HepG2 (cell line): ENCODE results near the gene DUSP16. TPM values are rescaled to one million over a fixed set of nuclear protein-coding genes. Genes with fewer than 3 reads are reported as not detected.

Experiments
- AGO1 ChIP-seq: fragments of 200-400 bp; formaldehyde crosslinking; IDR thresholded peaks from 2 replicates; pipeline ENCODE4 v1.6.1; 2017; ENCODE audit warnings: mild to moderate bottlenecking, low read depth, low read length, moderate library complexity; ENCODE audit not compliant: poor library complexity, severe bottlenecking
- FOXP1 ChIP-seq, 2 experiments: fragments of 450-650 bp in 1 of 2; IDR thresholded peaks; 2 replicates each; pipeline ENCODE4 v1.6.1; 2017 to 2018; ENCODE audit warnings: antibody characterized with exemption in 1 of 2
- GTF3A ChIP-seq: sonication (generic); formaldehyde crosslinking; conservative IDR thresholded peaks from 2 replicates; pipeline ENCODE4 v1.4.0; 2020; ENCODE audit warnings: mild to moderate bottlenecking, missing genetic modification reagents
- MEF2D ChIP-seq: sonication (generic); formaldehyde crosslinking; IDR thresholded peaks from 2 replicates; pipeline ENCODE4 v1.5.1; 2020; ENCODE audit warnings: mild to moderate bottlenecking, missing genetic modification reagents
- NRL ChIP-seq: sonication (generic); formaldehyde crosslinking; IDR thresholded peaks from 2 replicates; pipeline ENCODE4 v1.5.0; 2020; ENCODE audit warnings: missing genetic modification reagents, mild to moderate bottlenecking, moderate library complexity, borderline replicate concordance
- PCBP2 ChIP-seq: fragments of 200-400 bp; formaldehyde crosslinking; optimal IDR thresholded peaks from 2 replicates; pipeline ENCODE3; 2018; ENCODE audit warnings: low read length, low read depth; ENCODE audit not compliant: poor library complexity, severe bottlenecking
- POLR2A ChIP-seq, 2 experiments: IDR thresholded peaks; 2 replicates each; pipeline ENCODE4 v1.6.1; 2011; ENCODE audit warnings: low read depth in 2 of 2, low read length in 2 of 2, mild to moderate bottlenecking in 1 of 2, moderate library complexity in 1 of 2; ENCODE audit not compliant: insufficient read depth in 1 of 2
- POLR2AphosphoS5 ChIP-seq: IDR thresholded peaks from 2 replicates; pipeline ENCODE4 v1.6.1; 2012; ENCODE audit warnings: low read depth, low read length
- RAD51 ChIP-seq: fragments of 450-650 bp; IDR thresholded peaks from 2 replicates; pipeline ENCODE4 v1.6.1; 2016; ENCODE audit warnings: borderline replicate concordance
- SOX6 ChIP-seq, 2 experiments: fragments of 450-650 bp in 1 of 2; sonication (generic) in 1 of 2; formaldehyde crosslinking in 1 of 2; IDR thresholded peaks; 2 replicates each; pipeline versions ENCODE4 v1.4.0 to v1.6.1; 2017 to 2020; ENCODE audit warnings: antibody characterized with exemption in 1 of 2, mild to moderate bottlenecking in 1 of 2, missing genetic modification reagents in 1 of 2
- TBL1XR1 ChIP-seq: fragments of 150-350 bp; IDR thresholded peaks from 2 replicates; pipeline ENCODE4 v1.6.1; 2014; ENCODE audit warnings: borderline replicate concordance, low read length; ENCODE audit not compliant: partially characterized antibody
- TBX2 ChIP-seq: sonication (generic); formaldehyde crosslinking; IDR thresholded peaks from 2 replicates; pipeline ENCODE4 v1.5.0; 2020; ENCODE audit warnings: missing genetic modification reagents, mild to moderate bottlenecking, borderline replicate concordance
- ZNF367 ChIP-seq: sonication (generic); formaldehyde crosslinking; IDR thresholded peaks from 2 replicates; pipeline ENCODE4 v1.4.0; 2020; ENCODE audit warnings: missing genetic modification reagents, borderline replicate concordance
- polyA plus RNA-seq, 8 experiments: library from polyadenylated mRNA; depleted of rRNA in 3 of 8; stranded (reverse) in 7 of 8; unstranded in 1 of 8; fragments of >200 nt; fragmentation: Illumina TruSeq in 4 of 8; extraction: Trizol in 4 of 8; gene quantifications; 2 replicates each; pipeline versions ENCODE4 v1.2.1 to v1.2.3, GENCODE V29; 2011 to 2016; ENCODE audit warnings: low read depth in 4 of 8, missing spikeins in 1 of 8, mixed read lengths in 1 of 8; ENCODE audit not compliant: insufficient read depth in 1 of 8
- total RNA-seq, 5 experiments: library from RNA; depleted of rRNA; stranded (reverse); fragments of >200 nt; fragmentation: Illumina TruSeq; extraction: Trizol; gene quantifications; 2 replicates each; pipeline ENCODE4 v1.2.3, GENCODE V29; 2016; ENCODE audit warnings: low read depth in 1 of 5
- TF ChIP-seq, protein P1 (sequence below), 2 experiments: sonication (generic) in 1 of 2; formaldehyde crosslinking in 1 of 2; IDR thresholded peaks; 2 replicates each; pipeline versions ENCODE4 v1.5.1 to v1.6.1; 2011 to 2020; ENCODE audit warnings: borderline replicate concordance in 1 of 2, low read depth in 1 of 2, low read length in 1 of 2, mild to moderate bottlenecking in 1 of 2, missing genetic modification reagents in 1 of 2, moderate library complexity in 1 of 2
- TF ChIP-seq, protein P2 (sequence below): sonication (generic); formaldehyde crosslinking; IDR thresholded peaks from 2 replicates; pipeline ENCODE4 v1.5.1; 2020; ENCODE audit warnings: missing genetic modification reagents, mild to moderate bottlenecking, borderline replicate concordance
- TF ChIP-seq, protein P3 (sequence below): sonication (generic); formaldehyde crosslinking; IDR thresholded peaks from 2 replicates; pipeline ENCODE4 v1.5.1; 2020; ENCODE audit warnings: missing genetic modification reagents, mild to moderate bottlenecking, borderline replicate concordance
- TF ChIP-seq, protein P4 (sequence below): sonication (generic); formaldehyde crosslinking; conservative IDR thresholded peaks from 2 replicates; pipeline ENCODE4 v1.4.0; 2020; ENCODE audit warnings: missing genetic modification reagents

DUSP16 gene
- total and polyA plus RNA-seq, 2 of the 13 experiments (the other 11 are each of a cell fraction or from before 2014, with no cell fraction given), result 45.7 to 46.6 TPM

DNA sequence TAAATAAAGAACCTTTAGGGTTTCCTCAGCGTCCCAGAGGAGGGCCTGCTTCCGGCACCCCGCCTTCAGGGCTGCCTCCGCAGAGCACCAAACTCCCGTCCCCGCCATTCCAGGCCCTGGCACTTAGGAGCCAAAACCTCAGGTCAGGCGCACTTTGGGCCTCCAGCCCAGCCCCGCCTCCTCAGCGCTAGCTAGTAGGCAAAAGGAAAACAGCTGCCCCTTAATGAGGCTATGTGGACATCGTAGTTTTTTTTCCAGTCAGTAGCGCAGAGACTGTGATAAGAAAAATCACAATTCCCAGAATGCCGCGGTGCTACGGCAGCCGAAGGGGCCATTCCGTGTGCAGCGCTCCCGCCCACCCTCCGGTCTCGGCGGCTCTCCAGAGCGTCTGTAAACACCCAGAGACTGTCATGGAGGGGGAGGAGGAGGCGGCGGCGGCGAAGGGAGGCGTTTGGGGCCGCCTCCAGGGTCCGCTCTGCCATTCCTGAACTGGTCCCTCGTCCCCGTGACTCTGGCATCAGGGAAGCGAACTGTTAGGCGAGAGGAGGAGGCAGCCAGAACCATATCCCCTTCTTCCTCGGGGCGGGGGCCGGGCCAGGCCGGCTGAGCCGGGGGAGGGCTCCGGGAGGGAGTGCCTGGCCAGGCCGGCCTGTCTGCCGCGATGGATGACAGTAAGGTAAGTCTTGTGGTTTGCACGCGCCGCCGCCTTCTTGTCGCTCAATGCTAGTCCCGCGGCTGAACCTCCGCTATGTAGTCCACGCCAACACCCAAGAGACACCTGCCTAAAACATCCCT, 49.0 kb upstream of the DUSP16 start, which contains the start of gene CREBL2 (continued):
- TF ChIP-seq, protein P1, sequence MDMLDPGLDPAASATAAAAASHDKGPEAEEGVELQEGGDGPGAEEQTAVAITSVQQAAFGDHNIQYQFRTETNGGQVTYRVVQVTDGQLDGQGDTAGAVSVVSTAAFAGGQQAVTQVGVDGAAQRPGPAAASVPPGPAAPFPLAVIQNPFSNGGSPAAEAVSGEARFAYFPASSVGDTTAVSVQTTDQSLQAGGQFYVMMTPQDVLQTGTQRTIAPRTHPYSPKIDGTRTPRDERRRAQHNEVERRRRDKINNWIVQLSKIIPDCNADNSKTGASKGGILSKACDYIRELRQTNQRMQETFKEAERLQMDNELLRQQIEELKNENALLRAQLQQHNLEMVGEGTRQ (IDR thresholded peaks at IDR 0.05; ENCODE audit: low read depth, low read length), result no peak
- TF ChIP-seq, protein P1 (CRISPR knock-in tag; IDR thresholded peaks at IDR 0.05; ENCODE audit: borderline replicate concordance), result 0 out of 2 replicates have a peak, but pooled peaks have one; percentile 24
- TF ChIP-seq SOX6 (IDR thresholded peaks at IDR 0.05) (no peak), SOX6 (CRISPR knock-in tag; IDR thresholded peaks at IDR 0.05) (peak; percentile 73), POLR2A (IDR thresholded peaks at IDR 0.05; ENCODE audit: insufficient read depth in 1 of 2, low read depth in 2 of 2, low read length in 2 of 2) (peak; percentile 60 to 82), TBL1XR1 (peak; percentile 83), MEF2D (peak; percentile 61; the same call in 1 of the 2 replicates), RAD51 (no peak), TBX2 (CRISPR knock-in tag) (peak; percentile 84), FOXP1 (IDR thresholded peaks at IDR 0.05) (0 out of 2 replicates have a peak, but pooled peaks have one; percentile 12), FOXP1 (CRISPR knock-in tag; IDR thresholded peaks at IDR 0.05) (peak; percentile 89), AGO1 (peak; percentile 56), GTF3A (CRISPR knock-in tag) (no peak), POLR2AphosphoS5 (peak; percentile 66), NRL (CRISPR knock-in tag) (peak; percentile 77; the same call in 1 of the 2 replicates), PCBP2 (no peak), ZNF367 (CRISPR knock-in tag) (no peak)
- TF ChIP-seq, protein P2, sequence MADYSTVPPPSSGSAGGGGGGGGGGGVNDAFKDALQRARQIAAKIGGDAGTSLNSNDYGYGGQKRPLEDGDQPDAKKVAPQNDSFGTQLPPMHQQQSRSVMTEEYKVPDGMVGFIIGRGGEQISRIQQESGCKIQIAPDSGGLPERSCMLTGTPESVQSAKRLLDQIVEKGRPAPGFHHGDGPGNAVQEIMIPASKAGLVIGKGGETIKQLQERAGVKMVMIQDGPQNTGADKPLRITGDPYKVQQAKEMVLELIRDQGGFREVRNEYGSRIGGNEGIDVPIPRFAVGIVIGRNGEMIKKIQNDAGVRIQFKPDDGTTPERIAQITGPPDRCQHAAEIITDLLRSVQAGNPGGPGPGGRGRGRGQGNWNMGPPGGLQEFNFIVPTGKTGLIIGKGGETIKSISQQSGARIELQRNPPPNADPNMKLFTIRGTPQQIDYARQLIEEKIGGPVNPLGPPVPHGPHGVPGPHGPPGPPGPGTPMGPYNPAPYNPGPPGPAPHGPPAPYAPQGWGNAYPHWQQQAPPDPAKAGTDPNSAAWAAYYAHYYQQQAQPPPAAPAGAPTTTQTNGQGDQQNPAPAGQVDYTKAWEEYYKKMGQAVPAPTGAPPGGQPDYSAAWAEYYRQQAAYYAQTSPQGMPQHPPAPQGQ, result no peak
- TF ChIP-seq, protein P3, sequence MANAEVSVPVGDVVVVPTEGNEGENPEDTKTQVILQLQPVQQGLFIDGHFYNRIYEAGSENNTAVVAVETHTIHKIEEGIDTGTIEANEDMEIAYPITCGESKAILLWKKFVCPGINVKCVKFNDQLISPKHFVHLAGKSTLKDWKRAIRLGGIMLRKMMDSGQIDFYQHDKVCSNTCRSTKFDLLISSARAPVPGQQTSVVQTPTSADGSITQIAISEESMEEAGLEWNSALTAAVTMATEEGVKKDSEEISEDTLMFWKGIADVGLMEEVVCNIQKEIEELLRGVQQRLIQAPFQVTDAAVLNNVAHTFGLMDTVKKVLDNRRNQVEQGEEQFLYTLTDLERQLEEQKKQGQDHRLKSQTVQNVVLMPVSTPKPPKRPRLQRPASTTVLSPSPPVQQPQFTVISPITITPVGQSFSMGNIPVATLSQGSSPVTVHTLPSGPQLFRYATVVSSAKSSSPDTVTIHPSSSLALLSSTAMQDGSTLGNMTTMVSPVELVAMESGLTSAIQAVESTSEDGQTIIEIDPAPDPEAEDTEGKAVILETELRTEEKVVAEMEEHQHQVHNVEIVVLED, result peak; percentile 79; the same call in 1 of the 2 replicates
- TF ChIP-seq, protein P4, sequence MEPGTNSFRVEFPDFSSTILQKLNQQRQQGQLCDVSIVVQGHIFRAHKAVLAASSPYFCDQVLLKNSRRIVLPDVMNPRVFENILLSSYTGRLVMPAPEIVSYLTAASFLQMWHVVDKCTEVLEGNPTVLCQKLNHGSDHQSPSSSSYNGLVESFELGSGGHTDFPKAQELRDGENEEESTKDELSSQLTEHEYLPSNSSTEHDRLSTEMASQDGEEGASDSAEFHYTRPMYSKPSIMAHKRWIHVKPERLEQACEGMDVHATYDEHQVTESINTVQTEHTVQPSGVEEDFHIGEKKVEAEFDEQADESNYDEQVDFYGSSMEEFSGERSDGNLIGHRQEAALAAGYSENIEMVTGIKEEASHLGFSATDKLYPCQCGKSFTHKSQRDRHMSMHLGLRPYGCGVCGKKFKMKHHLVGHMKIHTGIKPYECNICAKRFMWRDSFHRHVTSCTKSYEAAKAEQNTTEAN, result 0 out of 2 replicates have a peak, but pooled peaks have one; percentile 16
